ENCODE data around the gene CPN1. TPM values are rescaled to one million over a fixed set of nuclear protein-coding genes. Genes with fewer than 3 reads are reported as not detected.

The CPN1 gene
- total RNA-seq, 1 experiment from 2014 or later: not detected

DNA sequence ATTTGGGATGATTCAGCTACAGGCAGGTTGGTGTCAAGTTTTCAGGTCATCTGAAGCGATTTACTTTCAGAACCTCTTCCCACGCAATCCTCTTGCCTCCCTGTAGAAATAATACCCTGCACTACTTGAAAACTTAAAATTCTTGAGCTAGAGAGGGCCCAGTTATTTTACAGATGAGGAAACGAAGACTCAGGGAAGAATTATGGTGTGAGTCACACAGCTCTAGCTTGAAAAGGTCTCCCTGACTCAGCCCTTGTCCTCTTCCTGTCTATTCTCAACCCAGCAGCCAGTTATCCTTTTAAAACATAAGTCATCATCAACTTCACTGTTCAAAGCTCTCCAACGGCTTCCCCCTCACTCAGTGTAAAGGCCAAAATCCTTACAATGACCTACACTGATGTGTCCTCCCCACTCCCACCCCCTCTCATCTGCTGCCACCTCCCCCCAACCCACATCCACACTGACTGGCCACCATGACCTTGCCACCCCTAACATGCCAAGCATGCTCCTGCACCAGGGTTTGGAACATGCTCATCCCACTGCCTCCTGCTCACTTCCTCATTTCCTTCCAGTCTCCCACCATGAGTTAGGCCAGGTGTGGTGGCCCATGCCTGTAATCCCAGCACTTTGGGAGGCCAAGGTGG lies 75.3 kb downstream of the CPN1 start:
- peak; percentile 21 for DNase-seq (ENCODE audit: low spot score)

GRCh38 chr10:100004805-100005510 lies 76.7 kb downstream of the CPN1 start:
- in situ Hi-C loops (cut with HindIII; ENCODE audit: low sequenced_read_pairs): no loop called here
- DNase-seq (ENCODE audit: low spot score): no peak

More for the DNA sequence above, 75.3 kb downstream of the CPN1 start:
- in situ Hi-C loops (cut with HindIII; ENCODE audit: low sequenced_read_pairs): no loop called here

GRCh38 chr10:100000109-100000644 lies 81.5 kb downstream of the CPN1 start:
- in situ Hi-C loops (cut with HindIII; ENCODE audit: low sequenced_read_pairs): no loop called here
- DNase-seq (ENCODE audit: low spot score): no peak

DNA sequence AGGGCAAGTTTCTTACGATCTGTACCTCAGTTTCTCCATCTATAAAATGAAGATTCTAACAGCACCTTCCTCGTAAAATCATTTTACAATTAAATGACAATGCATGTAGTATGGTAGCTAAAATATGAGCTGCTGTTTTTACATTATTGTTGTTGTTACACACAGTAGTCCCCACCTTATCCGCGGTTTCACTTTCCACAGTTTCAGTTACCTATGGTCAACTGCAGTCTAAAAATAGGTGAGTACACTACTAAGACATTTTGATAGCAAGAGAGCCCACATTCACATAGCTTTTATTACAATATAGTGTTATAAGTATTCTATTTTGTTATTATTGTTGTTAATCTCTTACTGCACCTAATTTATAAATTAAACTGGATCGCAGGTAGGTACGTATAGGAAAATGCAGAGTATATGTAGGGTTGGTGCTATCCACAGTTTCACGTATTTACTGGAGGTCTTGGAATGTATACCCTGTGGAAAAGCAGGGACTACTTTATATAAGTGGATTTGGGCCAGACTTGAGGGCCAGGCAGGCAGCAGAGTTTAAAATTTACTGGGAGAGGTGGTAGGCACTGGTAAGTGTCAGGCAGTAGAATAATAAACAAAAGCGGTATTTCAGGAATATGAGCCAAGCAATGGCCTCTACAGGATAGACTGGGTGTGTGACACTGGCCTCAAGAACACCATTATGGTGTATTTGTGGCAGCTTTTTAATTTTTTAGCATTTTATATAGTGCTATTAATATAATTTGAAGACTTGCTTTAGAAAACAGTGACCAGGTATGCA lies 82.2 kb downstream of the CPN1 start:
- no peak for DNase-seq (ENCODE audit: low spot score)
- in situ Hi-C loops (cut with HindIII; ENCODE audit: low sequenced_read_pairs): no loop called here

DNA sequence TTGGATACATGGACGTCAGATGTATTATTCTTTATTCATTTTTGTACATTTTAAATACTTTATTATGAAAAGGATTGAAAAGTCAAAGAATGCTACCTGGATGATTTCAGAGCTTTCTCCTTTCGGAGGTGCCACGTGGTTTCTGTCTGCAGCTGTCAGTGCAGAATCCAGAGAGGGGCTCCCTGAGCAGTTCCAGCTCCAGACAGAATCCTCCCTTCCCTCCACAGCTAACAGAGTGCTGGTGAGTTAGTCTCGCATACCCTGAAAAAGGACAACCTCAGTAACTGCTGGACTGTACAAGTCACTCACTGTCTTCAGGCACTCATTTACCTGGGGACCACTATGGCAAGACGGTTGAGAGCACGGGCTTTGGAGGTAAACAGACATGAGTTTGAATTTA lies 82.8 kb downstream of the CPN1 start:
- DNase-seq (ENCODE audit: low spot score): no peak

DNA sequence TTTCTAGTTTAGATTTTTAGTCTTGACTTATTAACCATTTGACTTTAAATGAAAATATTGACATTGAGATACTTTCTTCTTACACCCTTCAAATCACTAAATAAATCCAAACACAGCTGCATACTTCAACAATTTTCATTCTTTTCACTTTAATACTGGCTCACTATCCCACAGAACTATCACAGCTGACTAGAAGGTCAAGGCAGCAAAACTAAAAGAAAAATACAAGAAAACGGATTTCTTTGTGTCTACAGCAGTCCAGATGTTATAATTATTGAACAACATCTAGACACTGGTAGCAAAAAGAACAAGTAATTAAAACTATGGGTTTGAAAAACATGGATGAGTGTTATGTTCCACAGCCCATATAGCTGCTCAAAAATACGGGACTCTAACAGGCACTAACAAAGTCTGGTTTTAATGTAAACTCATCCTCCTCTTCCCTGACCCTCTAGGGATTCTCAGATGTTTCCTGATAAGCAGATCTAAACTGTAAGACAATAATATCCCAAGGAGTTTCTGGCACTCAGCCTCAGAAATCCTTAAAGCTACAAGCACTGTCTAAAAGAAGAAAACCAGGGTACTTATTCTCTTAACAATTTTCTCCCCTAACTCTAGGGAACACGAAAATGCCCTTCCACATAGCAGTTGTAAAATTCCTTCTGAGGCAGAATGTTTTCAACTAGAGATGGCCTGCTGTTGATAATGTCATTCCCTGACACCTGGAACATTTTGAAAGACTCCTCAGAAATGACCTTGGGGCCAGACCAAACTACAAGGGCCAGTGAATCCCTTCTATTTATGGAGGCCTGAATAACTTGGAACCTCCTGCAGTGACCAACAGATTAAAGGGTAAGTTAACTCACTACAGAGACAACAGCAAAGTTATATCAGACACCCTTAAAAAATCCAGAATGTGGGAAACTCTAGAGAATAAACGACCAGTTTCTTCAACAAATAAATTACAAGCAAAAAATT lies 84.7 kb downstream of the CPN1 start:
- no peak for DNase-seq (ENCODE audit: low spot score)
- in situ Hi-C loops (cut with HindIII; ENCODE audit: low sequenced_read_pairs): no loop called here

More for the DNA sequence above, 82.8 kb downstream of the CPN1 start:
- in situ Hi-C loops (cut with HindIII; ENCODE audit: low sequenced_read_pairs): no loop called here

- in situ Hi-C loops (cut with HindIII; ENCODE audit: low sequenced_read_pairs): no loop called here
- DNase-seq (ENCODE audit: low spot score): no peak
These were observed 86.0 kb downstream of the CPN1 start for GRCh38 chr10:99995713-99996112.

DNA sequence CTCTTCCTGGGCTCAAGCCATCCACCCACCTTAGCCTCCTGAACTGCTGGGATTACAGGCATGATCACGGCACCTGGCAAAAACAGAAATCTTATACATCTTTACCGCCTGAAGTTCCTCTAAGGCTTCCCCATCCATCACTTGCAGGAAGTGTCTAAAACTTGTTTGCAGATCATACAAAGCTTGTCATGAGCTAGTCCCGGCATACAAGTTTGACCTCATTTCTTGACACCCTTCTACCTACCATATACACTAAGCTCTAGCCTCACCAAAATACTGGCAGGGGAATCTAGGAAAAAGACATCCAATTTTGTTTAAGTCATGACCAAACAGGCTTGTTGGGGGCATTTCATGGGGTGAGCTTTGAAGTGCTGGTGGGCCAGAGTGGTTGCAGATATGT lies 86.4 kb downstream of the CPN1 start:
- in situ Hi-C loops (cut with HindIII; ENCODE audit: low sequenced_read_pairs): no loop called here
- no peak for DNase-seq (ENCODE audit: low spot score)

DNA sequence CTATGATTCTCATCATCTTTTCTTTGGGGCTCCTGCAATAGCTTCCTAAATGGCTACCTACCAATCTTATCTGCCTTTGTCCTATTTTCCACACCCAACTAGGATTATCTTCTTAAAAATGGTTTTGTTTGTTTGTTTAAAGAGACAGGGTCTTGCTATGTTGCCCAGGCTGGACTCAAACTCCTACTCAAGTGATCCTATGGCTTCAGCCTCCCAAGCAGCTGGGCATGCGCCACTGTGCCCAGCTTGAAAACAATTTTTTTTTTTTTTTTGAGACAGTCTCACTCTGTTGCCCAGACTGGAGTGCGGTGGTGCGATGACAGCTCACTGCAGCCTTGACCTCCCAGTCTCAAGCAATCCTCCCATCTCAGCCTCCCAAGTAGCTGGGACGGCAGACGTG lies 86.9 kb downstream of the CPN1 start:
- in situ Hi-C loops (cut with HindIII; ENCODE audit: low sequenced_read_pairs): no loop called here
- no peak for DNase-seq (ENCODE audit: low spot score)

- DNase-seq (ENCODE audit: low spot score): no peak
These were observed 87.7 kb downstream of the CPN1 start for GRCh38 chr10:99993701-99994689.

More at GRCh38 chr10:99993701-99994689, 87.7 kb downstream of the CPN1 start:
- in situ Hi-C loops (cut with HindIII; ENCODE audit: low sequenced_read_pairs): no loop called here

Other genes starting within 250 kb of the CPN1 start
- gene DNMBP, start 71.9 kb downstream of the CPN1 start, total RNA-seq (2014; rRNA removed; shearing (Covaris generic)): 13.0 and 17.7 TPM in 2 replicates
- gene ERLIN1, start 104.2 kb upstream of the CPN1 start, total RNA-seq (2014; rRNA removed; shearing (Covaris generic)): 39.0 TPM in 2 replicates
- 16.5 and 30.8 TPM in 2 replicates for gene CHUK, start 147.7 kb upstream of the CPN1 start, total RNA-seq (2014; rRNA removed; shearing (Covaris generic))
- 38.6 and 46.6 TPM in 2 replicates for gene CWF19L1, start 185.8 kb upstream of the CPN1 start, total RNA-seq (2014; rRNA removed; shearing (Covaris generic))
- 101 and 129 TPM in 2 replicates for gene BLOC1S2, start 204.8 kb upstream of the CPN1 start, total RNA-seq (2014; rRNA removed; shearing (Covaris generic))
- not detected in 2 replicates for gene PKD2L1, start 248.4 kb upstream of the CPN1 start, total RNA-seq (2014; rRNA removed; shearing (Covaris generic))